Endodermal cell (in vitro differentiated cells): ENCODE measurements around the gene RNF40. TPM values are rescaled to one million over a fixed set of nuclear protein-coding genes. Genes with fewer than 3 reads are reported as not detected.
A peak's percentile ranks its signal among the peaks of the same experiment; 100 is the strongest.
"Not testable (repeated sequence)": the region's sequence is repeated elsewhere in the genome, so short reads cannot be mapped to it uniquely, and the experiment has no call there.

ENCODE experiments used
- DNase-seq: peaks from one replicate; pipeline ENCODE4 v3.0.0-alpha.2; 2017
- H3K27ac ChIP-seq: 2 replicates; pipeline ENCODE4 v1.5.1; 2013; ENCODE audit warnings: mild to moderate bottlenecking, low read depth, low read length, moderate library complexity
- H3K27me3 ChIP-seq: 2 replicates; pipeline ENCODE4 v1.6.1; 2013; ENCODE audit warnings: mild to moderate bottlenecking, low read length, moderate library complexity; ENCODE audit not compliant: insufficient read depth, control insufficient read depth, poor library complexity, severe bottlenecking
- H3K36me3 ChIP-seq: 2 replicates; pipeline ENCODE4 v1.7.0; 2013; ENCODE audit warnings: mild to moderate bottlenecking, low read length, moderate library complexity; ENCODE audit not compliant: control insufficient read depth, insufficient read depth
- H3K4me1 ChIP-seq: one replicate; pipeline ENCODE4 v1.7.0; 2013; ENCODE audit warnings: low read length; ENCODE audit not compliant: control insufficient read depth, insufficient read depth
- H3K4me3 ChIP-seq: 2 replicates; pipeline ENCODE4 v1.5.1; 2013; ENCODE audit warnings: mild to moderate bottlenecking, low read length, moderate library complexity
- H3K9ac ChIP-seq: 2 replicates; pipeline ENCODE4 v1.6.1; 2013; ENCODE audit warnings: mild to moderate bottlenecking, low read length, moderate library complexity; ENCODE audit not compliant: poor library complexity, severe bottlenecking; ENCODE audit errors: extremely low read depth
- H3K9me3 ChIP-seq: 2 replicates; pipeline ENCODE4 v1.6.1; 2013; ENCODE audit warnings: mild to moderate bottlenecking, low read length, moderate library complexity; ENCODE audit not compliant: control insufficient read depth
- H3K27ac Mint-ChIP-seq: 2 replicates; pipeline ENCODE4 v1.8.0; 2020; ENCODE audit warnings: mixed read lengths
- H3K27me3 Mint-ChIP-seq: 2 replicates; pipeline ENCODE4 v1.8.0; 2021; ENCODE audit warnings: mild to moderate bottlenecking, mixed read lengths; ENCODE audit not compliant: insufficient read depth
- H3K36me3 Mint-ChIP-seq: 2 replicates; pipeline ENCODE4 v1.8.0; 2020; ENCODE audit warnings: low read depth, mixed read lengths
- H3K4me1 Mint-ChIP-seq: 2 replicates; pipeline ENCODE4 v1.8.0; 2020; ENCODE audit warnings: mixed read lengths
- H3K4me3 Mint-ChIP-seq: 2 replicates; pipeline ENCODE4 v1.8.0; 2020; ENCODE audit warnings: mild to moderate bottlenecking, moderate library complexity, mixed read lengths
- H3K9me3 Mint-ChIP-seq: 2 replicates; pipeline ENCODE4 v1.8.0; 2020; ENCODE audit warnings: mild to moderate bottlenecking, mixed read lengths
- CTCF ChIP-seq: fragments of 200-600 bp; sonication (generic); conservative IDR thresholded peaks from 2 replicates; pipeline ENCODE4 v1.5.0; 2021; ENCODE audit warnings: antibody characterized with exemption, mild to moderate bottlenecking
- WGBS, 2 experiments: methylation state at CpG; one replicate each; pipeline versions ENCODE4 v1.1.5 to v1.1.7; 2013; ENCODE audit warnings: missing lambda C conversion rate in 2 of 2, mixed read lengths in 1 of 2; ENCODE audit not compliant: insufficient coverage in 1 of 2, insufficient read length in 1 of 2; 5-methylcytosine and 5-hydroxymethylcytosine counted together
- total RNA-seq, 2 donors: library from RNA; stranded (reverse); fragmentation: NEBNext Ultra II Directional in 1 of 2; extraction: Animal tissue kit (Norgen Biotek cat#: 25700) in 1 of 2; gene quantifications; 2 replicates in 1 of 2; 3 replicates in 1 of 2; pipeline ENCODE4 v1.2.1, GENCODE V29; 2021

RNF40 gene
- total RNA-seq, 2 donors from 2014 or later = 88.4 to 95.8 TPM

GRCh38 chr16:30805056-30805369 is 42.9 kb downstream of the RNF40 start:
- Mint-ChIP-seq H3K4me1 (peaks cover 11% of the 10 kb centered on the region), H3K9me3 (no peaks in the 10 kb centered on the region), H3K36me3 (no peaks in the 10 kb centered on the region), H3K27me3 (peaks cover 51% of the 10 kb centered on the region), H3K4me3 (peak overlapping the region; percentile 66), H3K27ac (peak overlapping the region; percentile 62)
- Histone ChIP-seq H3K36me3 (no peaks in the 10 kb centered on the region), H3K27ac (no peak overlapping the region), H3K27me3 (no peaks in the 10 kb centered on the region), H3K4me1 (peaks cover 2% of the 10 kb centered on the region), H3K9me3 (no peaks in the 10 kb centered on the region), H3K9ac (peak overlapping the region; percentile 69), H3K4me3 (peak overlapping the region; percentile 92)
- no peak for DNase-seq
- no peak for TF ChIP-seq CTCF
- WGBS, 2 experiments = 73% methylated on average over 8 of the region's 8 CpGs; no CpG with 5 or more reads in 1 of the 2 experiments

GRCh38 chr16:30805370-30806169 is 43.4 kb downstream of the RNF40 start:
- Mint-ChIP-seq H3K9me3 (no peaks in the 10 kb centered on the region), H3K4me3 (peak overlapping the region; percentile 66), H3K36me3 (no peaks in the 10 kb centered on the region), H3K4me1 (peaks cover 11% of the 10 kb centered on the region), H3K27ac (peak overlapping the region; percentile 62), H3K27me3 (peaks cover 45% of the 10 kb centered on the region)
- peak overlapping the region; percentile 72 for H3K27ac ChIP-seq
- H3K9me3 ChIP-seq = no peaks in the 10 kb centered on the region
- H3K9ac ChIP-seq = peak overlapping the region; percentile 69
- DNase-seq = peak; percentile 91
- no peak for TF ChIP-seq CTCF
- H3K4me3 ChIP-seq = peak overlapping the region; percentile 92
- 2 to 4% methylated on average over 23 to 62 of the region's 62 CpGs for WGBS, 2 experiments
- no peaks in the 10 kb centered on the region for H3K36me3 ChIP-seq
- no peaks in the 10 kb centered on the region for H3K27me3 ChIP-seq
- H3K4me1 ChIP-seq = peaks cover 2% of the 10 kb centered on the region

GRCh38 chr16:30808146-30808545 is 46.0 kb downstream of the RNF40 start:
- Mint-ChIP-seq H3K4me1 (peaks cover 11% of the 10 kb centered on the region), H3K27me3 (peaks cover 45% of the 10 kb centered on the region), H3K36me3 (no peaks in the 10 kb centered on the region), H3K9me3 (no peaks in the 10 kb centered on the region), H3K27ac (no peak overlapping the region), H3K4me3 (no peak overlapping the region)
- H3K9me3 ChIP-seq = no peaks in the 10 kb centered on the region
- H3K36me3 ChIP-seq = no peaks in the 10 kb centered on the region
- H3K4me1 ChIP-seq = peaks cover 2% of the 10 kb centered on the region
- H3K27ac ChIP-seq = no peak overlapping the region
- H3K9ac ChIP-seq = no peak overlapping the region
- TF ChIP-seq CTCF = no peak
- H3K27me3 ChIP-seq = no peaks in the 10 kb centered on the region
- 92 to 98% methylated on average over 4 to 5 of the region's 5 CpGs for WGBS, 2 experiments
- no peak overlapping the region for H3K4me3 ChIP-seq
- DNase-seq = no peak

GRCh38 chr16:30808890-30809426 is 46.8 kb downstream of the RNF40 start:
- H3K9me3 ChIP-seq, H3K36me3 Mint-ChIP-seq, H3K4me3 Mint-ChIP-seq, H3K4me1 ChIP-seq, DNase-seq, H3K27ac ChIP-seq, H3K9ac ChIP-seq, H3K9me3 Mint-ChIP-seq, H3K36me3 ChIP-seq, H3K27ac Mint-ChIP-seq, H3K4me3 ChIP-seq, H3K27me3 ChIP-seq: not testable (repeated sequence)
- H3K27me3 Mint-ChIP-seq = peaks cover 42% of the 10 kb centered on the region
- peaks cover 14% of the 10 kb centered on the region for H3K4me1 Mint-ChIP-seq
- WGBS, 2 experiments = 63 to 80% methylated on average over 2 to 5 of the region's 5 CpGs

GRCh38 chr16:30809675-30810074 is 47.6 kb downstream of the RNF40 start:
- H3K9me3 Mint-ChIP-seq, H3K27ac Mint-ChIP-seq, H3K4me3 ChIP-seq, H3K4me3 Mint-ChIP-seq, H3K9me3 ChIP-seq, H3K36me3 Mint-ChIP-seq, H3K27ac ChIP-seq, H3K9ac ChIP-seq, H3K36me3 ChIP-seq, DNase-seq, H3K27me3 ChIP-seq, H3K4me1 ChIP-seq: not testable (repeated sequence)
- Mint-ChIP-seq H3K4me1 (peaks cover 16% of the 10 kb centered on the region), H3K27me3 (peaks cover 40% of the 10 kb centered on the region)
- 75 to 80% methylated on average over 3 to 5 of the region's 5 CpGs for WGBS, 2 experiments
